Heart right ventricle (tissue), 16 donors: Measurements from ENCODE around the gene SPA17. TPM values are rescaled to one million over a fixed set of nuclear protein-coding genes. Genes with fewer than 3 reads are reported as not detected.

ENCODE experiments used
- ATAC-seq, 8 donors: fragments of 200-7000 bp; cut with Tn5 transposase; one replicate each; pipeline ENCODE4 v1.9.1; 2020; ENCODE audit warnings: mild to moderate bottlenecking in 8 of 8, moderate library complexity in 8 of 8, moderate number of reproducible peaks in 1 of 8
- DNase-seq, 2 donors: peaks; one replicate each; pipeline ENCODE4 v3.0.0-alpha.2; 2020
- H3K27ac ChIP-seq, 10 donors: fragments of 200-600 bp; sonication (generic) in 2 of 10; one replicate each; pipeline versions ENCODE4 v1.5.0 to v1.8.0; 2020 to 2022; ENCODE audit warnings: mild to moderate bottlenecking in 3 of 10
- H3K27me3 ChIP-seq, 7 donors: fragments of 200-600 bp; one replicate each; pipeline ENCODE4 v1.8.0; 2021 to 2022; ENCODE audit warnings: mild to moderate bottlenecking in 2 of 7
- H3K36me3 ChIP-seq, 9 donors: fragments of 200-600 bp; sonication (generic) in 1 of 9; one replicate each; pipeline versions ENCODE4 v1.5.0 to v1.8.0; 2020 to 2022; ENCODE audit warnings: mild to moderate bottlenecking in 2 of 9
- H3K4me1 ChIP-seq, 9 donors: fragments of 200-600 bp; sonication (generic) in 1 of 9; one replicate each; pipeline versions ENCODE4 v1.5.0 to v1.8.0; 2020 to 2022; ENCODE audit warnings: mild to moderate bottlenecking in 4 of 9
- H3K4me3 ChIP-seq, 10 donors: fragments of 200-600 bp; sonication (generic) in 2 of 10; one replicate each; pipeline versions ENCODE4 v1.5.0 to v1.8.0; 2020 to 2022; ENCODE audit warnings: mild to moderate bottlenecking in 7 of 10, moderate library complexity in 2 of 10
- H3K9me3 ChIP-seq, 11 donors: fragments of 200-600 bp in 10 of 11; sonication (generic) in 2 of 11; one replicate each; pipeline versions ENCODE4 v1.5.0 to v1.8.0; 2013 to 2022; ENCODE audit warnings: mild to moderate bottlenecking in 2 of 11, control low read depth in 1 of 11, moderate library complexity in 1 of 11
- WGBS, 2 donors: extraction: QIAGEN DNeasy Blood & Tissue Kit; methylation state at CpG; one replicate each; pipeline ENCODE4 v1.1.7; 2013; ENCODE audit warnings: inconsistent platforms in 1 of 2; 5-methylcytosine and 5-hydroxymethylcytosine counted together
- intact Hi-C, 10 donors: fragments of 100-400 bp; cut with DNase I; formaldehyde crosslinking; loops; one replicate each; pipeline versions ENCODE4 v1.11.1 to v1.14.2; 2022
- polyA plus RNA-seq, 2 donors: library from polyadenylated mRNA; stranded (reverse); fragments of 200-250 nt; gene quantifications; one replicate each; pipeline ENCODE4 v1.2.3, GENCODE V29; 2013
- total RNA-seq, 10 donors: library from RNA; stranded (reverse); fragmentation: NEBNext Ultra II Directional in 3 of 10; extraction: Animal tissue kit (Norgen Biotek cat#: 25700) in 3 of 10; gene quantifications; one replicate each; pipeline versions ENCODE4 v1.2.1 to v1.2.4, GENCODE V29; 2021 to 2023
- TF ChIP-seq, protein P1 (sequence below), 9 donors: fragments of 200-600 bp; sonication (generic) in 2 of 9; IDR thresholded peaks; one replicate each; pipeline versions ENCODE4 v1.5.0 to v1.8.0; 2021 to 2022; ENCODE audit warnings: antibody characterized with exemption in 9 of 9, mild to moderate bottlenecking in 5 of 9, moderate library complexity in 1 of 9
- donor health status: Arrhythmogenic right ventricular cardiomyopathy.
- donor health status: ischemic (EF 13 %, LVEDD 7.1; RV severe dilation, severe dysfunction).
- donor health status: healthy with polysubstance abuse.
- donor health status: DM: no; HTN: yes; CAD: no.
- donor health status: DM: no; HTN: no; CAD: no.
- donor health status: ischemic (EF 25% LVEDD 6.9; RV normal size, moderate dysfunction).
- donor health status: ischemic (EF 25% LVEDD 5.7; RV mildly dilated, moderate dysfunction).
- donor health status: healthy.
- donor health status: DM: yes; HTN: yes; CAD: no.
- donor health status: Ischemic cardiomyopathy.
- donor health status: ischemic (EF 35%, LVEDD 5.7; RV mildly dilated, moderate dysfunction).
- donor health status: nonischemic (EF 11% LVEDD 7.7; RV severe dilation, severe dysfunction).
- donor health status: DM: yes; HTN: yes; CAD: no.
- donor health status: PGD.
- donor health status: ischemic (EF 29% LVEDD 5.4; RV normal size, mild dysfunction).
- donor health status: nonischemic (EF 23%, LVEDD 6.1; RV moderate dilation, normal function).

Gene SPA17
- total and polyA plus RNA-seq, 12 donors, result 0.62 to 4.9 (median 2.3) TPM

DNA sequence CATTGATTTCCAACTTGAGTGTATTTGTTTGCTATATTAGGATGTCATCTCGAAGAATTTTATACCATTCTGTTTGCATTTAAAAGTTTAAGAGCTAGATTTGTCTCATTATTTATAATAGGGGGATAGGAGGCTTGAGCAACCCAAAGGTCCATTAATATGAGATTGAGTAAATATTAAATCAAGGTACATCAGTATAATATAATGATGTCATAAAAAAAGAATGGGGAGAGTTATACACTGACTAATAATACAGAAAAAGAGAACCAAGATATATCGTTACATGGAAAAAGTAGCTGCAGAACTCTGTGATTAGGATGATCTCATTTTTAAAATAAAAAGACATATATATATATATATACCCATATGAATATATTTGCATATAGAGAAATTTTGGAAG is 19.4 kb downstream of the SPA17 start:
- peaks cover 0 to 8% (median 0%) of the 10 kb centered on the region in 11 donors for H3K9me3 ChIP-seq
- intact Hi-C loops, result no loop called here
- H3K36me3 ChIP-seq, result peaks cover 0 to 4% (median 0%) of the 10 kb centered on the region in 9 donors
- H3K4me1 ChIP-seq, result no peaks in the 10 kb centered on the region
- ATAC-seq, result no peak
- H3K27ac ChIP-seq, result no peak overlapping the region
- no peak for DNase-seq
- no peak overlapping the region for H3K4me3 ChIP-seq
- TF ChIP-seq, protein P1, sequence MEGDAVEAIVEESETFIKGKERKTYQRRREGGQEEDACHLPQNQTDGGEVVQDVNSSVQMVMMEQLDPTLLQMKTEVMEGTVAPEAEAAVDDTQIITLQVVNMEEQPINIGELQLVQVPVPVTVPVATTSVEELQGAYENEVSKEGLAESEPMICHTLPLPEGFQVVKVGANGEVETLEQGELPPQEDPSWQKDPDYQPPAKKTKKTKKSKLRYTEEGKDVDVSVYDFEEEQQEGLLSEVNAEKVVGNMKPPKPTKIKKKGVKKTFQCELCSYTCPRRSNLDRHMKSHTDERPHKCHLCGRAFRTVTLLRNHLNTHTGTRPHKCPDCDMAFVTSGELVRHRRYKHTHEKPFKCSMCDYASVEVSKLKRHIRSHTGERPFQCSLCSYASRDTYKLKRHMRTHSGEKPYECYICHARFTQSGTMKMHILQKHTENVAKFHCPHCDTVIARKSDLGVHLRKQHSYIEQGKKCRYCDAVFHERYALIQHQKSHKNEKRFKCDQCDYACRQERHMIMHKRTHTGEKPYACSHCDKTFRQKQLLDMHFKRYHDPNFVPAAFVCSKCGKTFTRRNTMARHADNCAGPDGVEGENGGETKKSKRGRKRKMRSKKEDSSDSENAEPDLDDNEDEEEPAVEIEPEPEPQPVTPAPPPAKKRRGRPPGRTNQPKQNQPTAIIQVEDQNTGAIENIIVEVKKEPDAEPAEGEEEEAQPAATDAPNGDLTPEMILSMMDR (IDR thresholded peaks at IDR 0.05), result no peak
- 96 to 98% methylated on average over 2 of the region's 2 CpGs for WGBS, 2 donors
- H3K27me3 ChIP-seq, result no peaks in the 10 kb centered on the region

DNA sequence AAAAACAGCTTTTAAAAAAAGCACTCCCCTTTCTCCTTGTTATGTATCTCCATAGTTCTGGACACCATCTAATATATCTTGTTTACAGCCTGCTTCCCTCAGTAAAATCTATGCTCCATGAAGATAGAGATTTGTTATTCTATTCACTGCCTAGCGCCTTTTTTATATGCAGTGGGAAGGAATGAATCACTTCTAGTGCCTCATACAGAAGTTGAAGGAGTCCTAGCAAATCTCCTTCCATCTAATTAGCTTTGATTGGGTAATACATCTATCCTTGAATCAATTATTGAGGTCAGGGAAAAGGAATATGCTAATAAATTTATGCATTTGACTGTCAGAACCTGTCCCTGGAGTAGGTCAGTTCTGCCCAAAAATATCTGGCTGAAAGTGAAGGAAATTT is 25.8 kb downstream of the SPA17 start:
- no peak for ATAC-seq
- intact Hi-C loops, result no loop called here
- Histone ChIP-seq H3K4me3 (no peak overlapping the region), H3K9me3 (peaks cover 0 to 11% (median 0%) of the 10 kb centered on the region in 11 donors), H3K4me1 (no peaks in the 10 kb centered on the region), H3K27ac (no peak overlapping the region), H3K36me3 (peaks cover 0 to under 1% (median 0%) of the 10 kb centered on the region in 9 donors), H3K27me3 (peaks cover 0 to 4% (median 0%) of the 10 kb centered on the region in 7 donors)
- TF ChIP-seq, protein P1 (IDR thresholded peaks at IDR 0.05), result no peak
- WGBS, 2 donors, result 90 to 91% methylated on average over 1 of the region's 1 CpG
- no peak for DNase-seq

DNA sequence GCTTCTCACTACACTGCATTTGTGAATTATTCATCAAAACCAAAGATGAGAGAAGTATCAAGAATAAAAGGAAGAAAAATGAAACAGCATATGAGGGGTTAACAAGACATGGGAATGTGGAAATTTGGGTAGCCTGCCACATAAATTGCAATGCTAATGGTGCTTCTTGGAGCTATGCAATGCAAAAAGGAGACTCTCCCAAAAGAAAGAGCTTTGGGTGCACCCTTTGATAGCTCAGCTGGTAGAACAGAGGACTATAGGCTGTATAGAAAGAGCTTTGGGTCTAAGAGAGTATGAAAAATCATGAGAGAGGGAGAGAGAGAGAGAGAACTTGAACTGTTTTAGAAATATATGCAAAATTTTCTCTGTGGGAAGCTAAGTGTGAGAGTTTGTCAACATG is 26.3 kb downstream of the SPA17 start:
- H3K9me3 ChIP-seq, result peaks cover 0 to 11% (median 0%) of the 10 kb centered on the region in 11 donors
- DNase-seq, result no peak
- H3K4me3 ChIP-seq, result no peak overlapping the region
- H3K36me3 ChIP-seq, result no peaks in the 10 kb centered on the region
- ATAC-seq, result no peak
- H3K27me3 ChIP-seq, result peaks cover 0 to 4% (median 0%) of the 10 kb centered on the region in 7 donors
- H3K27ac ChIP-seq, result no peak overlapping the region
- TF ChIP-seq, protein P1 (IDR thresholded peaks at IDR 0.05), result no peak
- H3K4me1 ChIP-seq, result no peaks in the 10 kb centered on the region
- intact Hi-C loops, result no loop called here

DNA sequence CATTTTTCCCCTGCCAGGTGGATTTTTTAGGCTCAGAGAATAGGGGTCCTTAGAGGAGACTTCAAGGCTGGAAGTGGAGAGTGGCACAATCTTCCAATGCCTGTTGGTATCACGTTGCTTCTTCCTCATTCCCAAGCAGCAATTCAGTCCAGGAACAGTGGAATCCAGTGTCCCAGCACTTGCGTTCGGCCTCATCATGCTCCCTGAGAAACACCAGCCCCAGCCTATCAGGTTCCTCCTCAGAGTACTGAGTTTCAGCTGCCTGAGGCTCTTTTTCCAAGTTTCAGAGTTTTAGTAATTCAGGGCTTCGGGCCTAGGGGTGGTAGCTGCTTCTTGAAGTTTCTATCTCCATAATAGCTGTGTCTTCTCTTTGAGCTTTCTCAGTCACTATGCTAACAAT is 34.1 kb downstream of the SPA17 start:
- DNase-seq (no peak), ATAC-seq (no peak)
- intact Hi-C loops, result no loop called here
- WGBS, 2 donors, result 86 to 92% methylated on average over 4 of the region's 4 CpGs
- Histone ChIP-seq H3K36me3 (no peaks in the 10 kb centered on the region), H3K4me3 (no peak overlapping the region), H3K9me3 (peaks cover 0 to 12% (median 3%) of the 10 kb centered on the region in 11 donors), H3K4me1 (no peaks in the 10 kb centered on the region), H3K27ac (no peak overlapping the region), H3K27me3 (peaks cover 0 to 4% (median 0%) of the 10 kb centered on the region in 7 donors)
- TF ChIP-seq, protein P1 (IDR thresholded peaks at IDR 0.05), result no peak
